Erythroblast (primary cell): ENCODE data around the gene SFMBT2.

Experiments used
- GATA1 ChIP-seq: IDR thresholded peaks from 2 replicates; pipeline ENCODE4 v1.6.1; 2011; ENCODE audit warnings: low read depth, mild to moderate bottlenecking, control low read depth, low read length, moderate library complexity
- POLR2A ChIP-seq: IDR thresholded peaks from 2 replicates; pipeline ENCODE4 v1.6.1; 2011; ENCODE audit warnings: mild to moderate bottlenecking, low read length

DNA sequence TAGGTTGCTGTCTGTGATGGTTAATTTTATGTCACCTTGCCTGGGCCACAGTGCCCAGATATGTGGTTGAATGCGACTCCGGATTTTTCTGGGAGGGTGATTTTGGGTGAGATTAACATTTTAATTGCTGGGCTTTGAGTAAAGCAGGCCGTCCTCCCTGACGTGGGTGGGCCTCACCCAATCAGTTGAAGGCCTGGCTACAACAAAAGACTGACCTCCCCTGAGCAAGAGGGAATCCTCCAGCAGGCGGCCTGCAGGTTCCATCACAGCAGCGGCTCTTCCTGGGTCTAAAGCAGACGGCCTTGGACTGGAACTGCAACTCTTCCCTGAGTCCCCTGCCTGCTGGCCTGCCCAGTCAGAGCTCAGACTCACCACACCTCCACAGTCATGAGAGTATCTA is 114.2 kb downstream of the SFMBT2 start:
- TF ChIP-seq POLR2A (no peak), GATA1 (no peak)
